NB4 (cell line): ENCODE data around the gene NOVA1.

ENCODE experiments used
- CTCF ChIP-seq: IDR thresholded peaks from one replicate; pipeline ENCODE4 v1.5.1; 2012; ENCODE audit warnings: low read depth, low read length
- MYC ChIP-seq: IDR thresholded peaks from 2 replicates; pipeline ENCODE4 v1.6.1; 2011; ENCODE audit warnings: low read depth, low read length

GRCh38 chr14:26601856-26602255 lies 4.0 kb upstream of the NOVA1 start:
- no peak for TF ChIP-seq MYC
- TF ChIP-seq CTCF: no peak
